ENCODE results near the gene MOV10L1.

- TF ChIP-seq EZH2 (IDR thresholded peaks at IDR 0.05; ENCODE audit: borderline replicate concordance, low read depth, low read length, poor library complexity, severe bottlenecking) (no peak), CTCF (conservative IDR thresholded peaks at IDR 0.05; ENCODE audit: low read depth, low read length) (no peak)
Observed at GRCh38 chr22:50211147-50211546, 121.3 kb downstream of the MOV10L1 start.
